Measurements from ENCODE around the gene SMIM32.
A peak's percentile ranks its signal among the peaks of the same experiment; 100 is the strongest.

Gene SMIM32

DNA sequence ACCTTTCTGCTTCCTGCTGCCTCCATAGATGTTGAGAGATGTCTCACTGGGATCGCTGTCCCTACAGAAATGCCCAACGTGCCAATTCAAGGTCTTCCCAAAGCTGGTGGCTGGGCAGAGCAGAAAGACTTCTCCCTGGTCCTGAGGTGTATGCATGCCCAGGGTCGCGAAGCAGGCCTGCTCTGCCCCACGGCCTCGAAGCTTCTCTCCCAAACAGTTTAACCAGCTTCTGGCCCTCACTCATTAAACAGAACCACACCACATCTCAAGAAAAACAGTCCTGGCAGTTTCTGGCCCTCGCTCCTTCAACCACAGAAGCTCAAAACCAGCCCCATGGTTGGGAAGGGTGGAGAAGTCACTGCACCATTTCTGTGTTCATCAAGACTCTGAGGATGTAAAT, 14.7 kb upstream of the SMIM32 start:
- no peak for DNase-seq (ENCODE audit: low spot score)

DNA sequence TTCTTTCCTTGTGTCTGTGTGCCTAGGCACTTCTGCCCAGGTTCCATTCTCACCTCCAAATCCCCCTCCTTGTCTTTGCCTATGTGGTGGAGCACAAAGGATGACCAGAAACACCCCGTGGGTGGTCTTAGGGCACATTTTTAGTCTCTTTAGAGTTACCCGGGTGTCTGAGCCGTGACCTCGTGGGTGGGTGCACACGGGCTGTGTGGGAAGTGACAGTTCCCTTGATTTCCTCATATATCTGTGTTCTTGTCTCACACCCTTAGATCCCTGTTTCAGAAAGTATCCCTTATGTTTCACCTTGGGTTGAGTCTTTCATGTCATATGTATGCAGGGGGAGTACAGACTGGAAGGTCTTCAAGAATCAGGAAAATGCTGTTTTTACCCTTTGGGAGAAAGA, 13.4 kb upstream of the SMIM32 start:
- no peak for DNase-seq (ENCODE audit: low spot score)

DNA sequence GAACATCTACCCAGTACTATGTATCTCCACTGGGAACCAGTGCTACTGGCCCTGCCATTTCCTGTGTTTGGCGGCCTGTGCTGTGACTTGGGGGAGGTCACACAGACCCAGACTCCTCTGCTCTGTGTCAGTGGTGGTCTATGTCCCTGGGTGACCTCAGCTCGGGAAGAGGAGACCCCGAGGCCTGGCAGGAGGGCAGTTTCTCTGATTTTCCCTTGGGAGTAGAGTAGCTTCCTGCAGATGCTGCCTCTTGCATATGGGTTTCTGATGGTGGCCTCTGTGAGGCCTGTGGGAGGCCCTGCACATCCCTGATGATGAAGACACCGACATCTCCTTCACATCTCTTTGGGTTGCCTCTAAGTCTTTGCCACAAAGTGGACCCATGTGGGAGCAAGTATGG, 13.0 kb upstream of the SMIM32 start:
- no peak for DNase-seq (ENCODE audit: low spot score)

DNA sequence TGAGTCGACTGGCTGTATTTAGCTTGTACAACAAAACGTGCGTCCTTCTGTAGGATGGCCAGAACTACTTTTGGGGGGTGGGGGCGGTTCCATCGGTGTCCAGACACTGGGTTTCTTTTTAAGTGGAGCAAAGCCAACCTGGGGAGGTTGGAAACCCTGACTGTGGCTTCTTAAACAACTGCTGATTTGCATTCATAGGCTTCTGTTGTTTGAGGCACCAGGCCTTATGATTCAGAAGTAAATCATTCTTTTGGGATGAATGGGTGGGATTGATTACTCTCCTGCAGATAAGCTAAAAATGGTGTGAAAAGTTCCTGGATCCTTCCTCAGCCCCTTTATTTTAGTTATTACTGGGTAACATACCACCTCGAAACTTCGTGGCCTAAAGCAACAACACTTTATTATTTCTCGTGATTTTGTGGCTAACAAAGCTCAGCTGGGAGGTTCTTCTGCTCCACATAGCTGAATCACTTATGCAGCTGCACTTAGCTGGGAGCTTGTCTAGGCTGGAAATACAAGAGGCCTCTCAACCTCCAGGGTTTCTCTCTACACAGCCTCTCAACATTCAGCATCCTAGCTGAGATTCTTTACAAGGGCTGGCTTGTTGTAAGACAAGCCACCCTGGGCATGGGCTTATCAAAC, 12.2 kb upstream of the SMIM32 start:
- DNase-seq (ENCODE audit: low spot score), result no peak

DNA sequence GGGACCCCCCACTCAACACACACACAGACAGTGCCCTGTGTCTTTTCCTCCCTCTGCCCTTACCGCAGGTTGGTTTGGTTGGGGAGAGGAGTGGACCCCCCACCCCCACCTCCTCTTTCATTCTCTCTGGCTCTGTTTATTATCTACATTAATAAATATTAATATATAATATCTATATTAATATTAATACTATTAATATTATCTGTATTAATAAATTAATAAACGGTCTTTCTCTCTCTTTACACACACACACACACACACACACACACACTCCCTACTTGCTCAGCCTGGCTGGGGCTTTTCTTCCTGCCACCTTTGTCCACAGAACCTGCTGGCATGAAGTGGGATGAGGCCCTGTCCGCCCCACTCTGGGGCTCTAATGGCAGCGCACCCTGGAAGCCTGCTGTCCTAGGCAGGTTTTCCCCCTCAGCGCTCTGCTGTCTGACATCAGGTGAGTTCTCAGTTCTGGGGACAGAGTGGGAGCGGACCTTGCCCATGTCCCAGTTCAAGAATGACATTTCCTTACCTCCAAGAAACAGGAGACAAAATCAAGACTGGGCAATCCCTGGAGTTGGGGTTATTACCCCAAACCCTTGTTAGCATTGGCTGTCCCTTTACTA, 10.5 kb upstream of the SMIM32 start:
- DNase-seq (ENCODE audit: low spot score), result no peak

DNA sequence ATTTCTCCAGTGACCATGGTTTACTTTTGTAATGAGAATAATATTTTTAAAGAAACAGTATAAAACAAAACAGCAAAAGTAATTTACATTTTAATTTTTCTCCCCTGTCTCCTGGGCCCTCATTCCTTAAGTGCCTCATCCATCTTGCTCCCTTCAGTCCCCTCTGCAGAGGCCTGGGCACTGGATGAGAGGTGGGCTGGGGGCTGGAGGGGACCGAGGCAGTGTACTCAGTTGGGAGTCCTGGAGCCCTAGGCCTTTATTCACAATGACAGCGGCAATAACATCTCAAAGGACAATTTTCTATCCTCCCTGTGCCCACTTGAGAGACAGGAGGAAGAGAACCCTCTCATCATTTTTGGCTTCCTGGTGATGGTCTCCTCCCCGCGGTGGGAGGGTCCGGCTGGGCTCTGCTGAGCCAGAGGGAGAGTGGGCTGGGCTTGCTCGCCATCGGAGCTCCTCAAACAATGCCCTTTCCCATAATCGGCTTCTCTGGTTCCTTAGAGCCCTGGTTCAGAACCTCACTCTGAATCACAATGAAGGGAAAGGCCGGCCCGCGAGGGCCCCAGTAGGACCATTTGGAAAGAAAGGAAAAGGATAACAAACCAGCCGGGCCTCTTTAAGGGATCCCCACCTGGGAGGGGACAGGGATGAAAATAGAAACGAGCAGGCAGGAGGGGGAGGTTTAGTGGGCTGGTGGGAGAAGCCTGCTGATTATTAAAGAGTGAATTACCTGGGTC, 9.7 kb upstream of the SMIM32 start:
- DNase-seq (ENCODE audit: low spot score), result no peak

DNA sequence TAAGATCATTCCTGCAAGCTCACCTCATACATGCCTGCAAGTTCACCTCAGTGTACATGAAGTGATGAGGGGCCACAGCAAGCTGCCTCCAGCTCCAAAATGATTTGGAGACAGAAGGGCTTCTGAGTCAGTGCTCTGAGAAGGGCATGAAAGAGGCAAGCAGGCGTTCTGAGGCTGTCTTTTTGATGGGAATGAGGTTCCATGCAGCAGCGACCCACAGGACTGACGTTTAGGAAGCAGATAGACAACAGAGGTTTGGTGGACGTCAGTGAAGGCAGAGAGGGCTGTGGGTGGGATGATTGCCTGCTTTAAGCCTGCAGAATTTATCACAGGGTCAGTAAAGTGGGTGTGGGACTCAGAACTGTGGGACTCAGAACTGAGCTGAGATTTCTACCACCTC, 8.9 kb upstream of the SMIM32 start:
- DNase-seq (ENCODE audit: low spot score), result no peak

DNA sequence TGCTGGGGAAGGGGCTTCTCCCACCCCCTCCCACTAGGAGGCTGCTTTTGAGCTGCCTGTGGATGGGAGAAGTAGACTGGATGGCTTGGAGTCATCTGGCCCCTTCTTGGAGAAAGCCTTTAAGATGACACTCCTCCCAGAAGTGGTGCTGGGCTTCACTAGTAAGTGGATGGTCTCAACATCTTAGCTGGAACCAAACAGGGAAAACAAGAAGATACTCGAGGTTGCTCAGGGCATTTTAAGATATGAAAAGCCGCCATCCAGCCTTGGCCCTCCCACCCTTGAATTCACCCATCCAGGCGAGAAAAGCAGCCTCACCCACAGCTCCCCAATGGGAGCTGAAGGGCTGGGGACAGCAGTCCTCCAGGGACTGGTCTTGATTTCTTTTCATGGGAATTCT, 7.8 kb upstream of the SMIM32 start:
- DNase-seq (ENCODE audit: low spot score), result no peak

DNA sequence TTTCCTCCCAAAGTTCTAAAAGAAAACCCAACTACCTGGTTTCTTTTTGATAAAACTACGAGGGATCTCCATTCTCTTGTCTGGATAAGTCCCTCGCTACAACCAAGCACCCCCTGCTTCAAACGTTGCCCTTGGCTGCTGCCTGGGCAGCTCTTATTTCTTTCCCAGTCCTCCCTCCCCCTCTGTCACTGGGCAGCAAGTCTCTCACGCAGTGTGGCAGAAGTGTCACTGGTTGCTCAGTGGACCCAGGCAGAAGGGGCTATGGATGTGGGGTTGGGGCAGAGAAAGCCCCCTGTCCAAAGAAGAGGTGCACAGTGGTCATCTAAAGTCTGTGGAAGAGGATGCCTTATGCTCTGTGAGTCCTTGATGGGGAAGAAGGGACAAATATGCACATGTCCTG, 7.2 kb upstream of the SMIM32 start:
- DNase-seq (ENCODE audit: low spot score), result no peak

DNA sequence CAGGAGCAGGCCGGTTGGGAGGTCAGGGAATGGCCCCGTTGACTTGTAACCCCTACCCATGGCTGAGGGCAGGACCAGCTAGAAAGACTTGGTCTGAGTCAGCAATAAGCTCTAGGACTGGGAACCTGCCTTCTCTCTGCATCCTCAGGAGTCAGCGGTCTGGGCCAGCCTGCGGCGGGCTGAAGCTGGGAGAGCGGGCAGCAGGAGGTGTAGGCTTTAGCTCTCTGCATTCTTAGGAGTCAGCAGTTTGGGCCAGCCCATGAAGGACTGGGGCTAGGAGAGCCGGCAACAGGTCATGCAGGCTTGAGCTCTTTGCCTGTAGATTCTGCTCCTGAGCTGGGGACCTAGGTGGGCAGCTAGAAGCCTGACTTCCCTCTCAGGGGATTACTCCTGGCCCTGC, 6.4 kb upstream of the SMIM32 start:
- no peak for DNase-seq (ENCODE audit: low spot score)

DNA sequence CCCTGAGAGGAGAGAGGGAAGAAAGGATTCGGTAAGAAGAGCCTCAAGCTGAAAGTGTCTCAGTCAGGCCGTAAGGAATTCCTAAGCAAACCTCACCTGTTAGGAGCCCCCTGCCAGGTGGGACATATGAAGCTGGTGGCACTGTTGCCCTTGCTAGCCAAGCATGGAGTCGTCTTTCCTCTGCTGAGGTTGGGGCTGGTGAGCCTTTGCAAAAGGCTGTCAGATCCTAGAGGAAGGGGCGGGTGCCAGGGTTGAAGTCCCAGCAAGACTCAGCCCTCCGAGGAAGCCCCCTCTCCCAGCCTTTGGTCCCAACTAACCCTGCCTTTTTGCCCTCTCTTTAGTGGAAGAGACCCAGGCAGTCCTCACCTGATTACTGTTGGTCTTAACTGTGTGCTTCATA, 5.5 kb upstream of the SMIM32 start:
- no peak for DNase-seq (ENCODE audit: low spot score)

DNA sequence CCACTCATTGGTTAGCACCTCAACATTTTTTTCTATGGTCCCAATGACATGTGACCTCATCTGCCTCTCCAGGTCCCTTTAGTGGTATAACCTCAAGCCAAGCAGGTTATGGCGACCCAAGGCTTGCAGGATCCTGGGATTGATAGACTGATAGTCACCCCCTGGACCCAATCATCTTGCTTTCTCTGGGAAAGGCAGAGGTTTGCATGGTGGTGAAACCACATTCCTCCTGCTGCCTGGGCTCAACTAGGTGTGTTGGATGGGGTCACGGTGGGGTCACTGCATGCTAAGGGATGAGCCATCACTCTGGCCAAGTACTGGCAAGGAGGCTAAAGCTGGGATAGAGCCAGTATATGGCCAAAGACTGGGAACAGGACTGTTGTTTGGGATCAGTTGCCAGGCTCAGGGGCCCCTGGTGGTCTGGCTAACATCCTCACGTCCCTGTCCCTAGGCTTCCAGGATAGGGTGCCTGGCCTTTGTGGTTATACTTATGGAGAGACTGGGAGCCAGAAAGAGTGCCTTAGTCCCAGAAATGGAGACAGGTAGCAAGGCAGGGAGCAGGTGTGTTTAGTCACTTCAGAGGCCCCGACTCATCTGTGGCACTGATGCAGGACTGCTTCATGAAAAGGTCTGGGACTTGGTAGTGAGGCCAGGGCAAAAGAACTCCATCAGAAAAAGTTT, 4.6 kb upstream of the SMIM32 start:
- DNase-seq (ENCODE audit: low spot score), result no peak

DNA sequence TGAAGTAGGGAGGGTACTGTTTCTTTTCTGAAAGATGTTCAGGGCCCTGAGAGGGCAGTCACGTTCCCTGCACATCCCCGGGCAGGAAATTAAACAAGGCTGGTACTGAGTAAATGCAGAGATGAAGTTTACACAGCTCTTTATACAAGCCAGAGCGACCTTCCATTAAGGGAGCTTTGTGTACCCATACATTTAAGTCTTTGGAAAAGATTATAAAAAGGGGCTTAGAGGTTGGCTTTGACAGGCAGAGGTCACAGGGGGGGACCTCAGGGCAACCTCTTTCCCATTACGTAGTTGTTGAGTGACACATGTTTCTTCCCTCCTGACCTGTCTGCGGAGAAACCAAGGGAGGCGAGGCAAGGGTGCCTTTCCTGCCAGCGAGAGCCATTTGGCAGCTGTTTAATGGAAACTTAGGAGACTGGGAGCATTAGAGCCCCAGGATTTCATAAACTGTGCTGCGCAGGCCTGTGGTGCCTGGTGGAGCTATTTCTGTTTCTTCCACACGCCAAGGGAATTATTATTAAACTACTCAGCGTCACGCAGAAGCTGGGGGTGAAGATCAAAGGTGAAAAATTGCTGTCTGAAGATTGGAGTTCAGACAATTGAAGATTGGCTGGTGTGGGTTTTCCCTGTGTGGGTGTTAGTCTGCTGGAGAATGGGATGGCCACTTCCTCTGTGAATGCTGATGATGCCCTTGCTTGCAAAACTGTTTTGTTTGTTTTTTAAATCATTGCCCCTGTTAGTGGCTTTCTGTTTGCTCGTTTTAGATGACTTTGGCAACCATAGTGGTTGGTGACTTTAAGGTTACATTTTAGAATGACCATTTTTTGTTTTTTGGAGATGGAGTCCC, 3.2 kb upstream of the SMIM32 start:
- no peak for DNase-seq (ENCODE audit: low spot score)

DNA sequence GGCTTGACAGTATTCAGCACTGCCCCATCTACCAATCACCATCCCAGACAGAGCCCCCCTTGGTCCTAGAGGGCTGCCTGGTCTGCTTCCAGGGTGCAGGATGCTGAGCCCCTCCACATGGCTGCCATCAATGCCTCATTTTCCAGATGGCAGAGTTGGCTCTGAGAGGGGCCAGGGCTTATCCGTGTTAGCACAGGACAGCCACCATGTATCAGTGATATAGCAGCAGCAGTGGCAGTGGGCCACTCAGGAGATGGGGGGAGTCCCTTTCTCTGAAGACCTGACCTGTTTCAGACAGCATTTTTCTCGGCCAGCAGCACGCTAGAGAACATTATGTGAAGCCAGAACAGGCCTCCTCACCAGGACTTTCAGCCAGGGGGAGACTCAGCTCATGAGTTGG, 1.6 kb upstream of the SMIM32 start:
- DNase-seq (ENCODE audit: low spot score), result no peak

DNA sequence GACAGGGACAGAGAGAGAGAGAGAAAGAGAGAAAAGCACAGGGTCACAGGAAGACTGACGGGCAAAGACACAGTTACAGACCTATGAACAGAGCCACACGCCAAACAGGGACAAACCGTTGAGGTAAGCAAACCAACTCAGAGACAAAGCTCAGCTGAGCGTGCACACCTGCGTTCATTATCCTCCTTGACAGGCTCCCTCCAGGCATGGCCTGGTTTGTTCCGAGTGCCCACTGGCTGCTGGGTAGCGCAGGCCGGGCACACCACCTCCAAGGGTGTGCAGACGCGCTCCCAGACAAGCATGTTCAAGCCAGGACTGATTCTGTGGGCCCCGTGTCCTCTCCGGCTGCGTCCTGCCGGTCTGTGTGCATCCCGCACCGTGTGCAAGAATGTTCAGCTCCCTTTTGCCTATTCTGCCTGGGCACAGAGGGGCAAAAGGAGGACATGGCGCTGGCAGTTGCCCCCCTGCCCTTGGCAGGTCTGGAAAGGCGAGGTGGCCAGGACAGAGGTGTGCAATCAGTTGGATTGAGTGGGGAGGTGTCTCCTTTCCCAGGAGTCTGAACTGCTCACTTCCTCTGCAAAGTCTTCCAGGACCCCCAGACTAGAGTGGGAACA, 467 bp upstream of the SMIM32 start:
- no peak for DNase-seq (ENCODE audit: low spot score)

DNA sequence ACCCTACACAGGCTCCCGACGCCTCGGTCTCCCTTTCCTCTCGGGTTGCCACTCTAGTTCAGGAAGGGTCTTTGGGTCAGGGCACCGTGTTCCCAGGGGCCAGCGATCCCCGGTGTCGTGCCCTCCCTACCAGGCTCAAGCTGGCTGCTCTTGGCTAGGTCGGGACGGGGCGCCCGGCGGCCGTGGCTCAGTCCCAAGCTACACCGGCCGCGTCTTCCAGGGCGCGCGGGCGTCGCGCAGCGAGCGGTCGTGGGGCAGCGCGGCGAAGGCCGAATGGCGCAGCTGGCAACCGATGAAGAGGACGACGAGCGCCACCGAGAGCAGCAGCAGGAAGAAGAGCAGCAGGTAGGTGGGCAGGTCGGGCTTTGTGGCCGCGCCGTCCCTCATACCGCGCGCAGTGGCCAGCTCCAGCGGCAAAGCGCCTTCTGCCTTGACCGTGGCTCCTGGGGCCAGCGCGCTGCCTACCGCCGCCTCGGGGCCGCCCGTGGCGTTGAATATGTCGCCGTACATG, 892 bp downstream of the SMIM32 start:
- peak; percentile 29 for DNase-seq (ENCODE audit: low spot score)

DNA sequence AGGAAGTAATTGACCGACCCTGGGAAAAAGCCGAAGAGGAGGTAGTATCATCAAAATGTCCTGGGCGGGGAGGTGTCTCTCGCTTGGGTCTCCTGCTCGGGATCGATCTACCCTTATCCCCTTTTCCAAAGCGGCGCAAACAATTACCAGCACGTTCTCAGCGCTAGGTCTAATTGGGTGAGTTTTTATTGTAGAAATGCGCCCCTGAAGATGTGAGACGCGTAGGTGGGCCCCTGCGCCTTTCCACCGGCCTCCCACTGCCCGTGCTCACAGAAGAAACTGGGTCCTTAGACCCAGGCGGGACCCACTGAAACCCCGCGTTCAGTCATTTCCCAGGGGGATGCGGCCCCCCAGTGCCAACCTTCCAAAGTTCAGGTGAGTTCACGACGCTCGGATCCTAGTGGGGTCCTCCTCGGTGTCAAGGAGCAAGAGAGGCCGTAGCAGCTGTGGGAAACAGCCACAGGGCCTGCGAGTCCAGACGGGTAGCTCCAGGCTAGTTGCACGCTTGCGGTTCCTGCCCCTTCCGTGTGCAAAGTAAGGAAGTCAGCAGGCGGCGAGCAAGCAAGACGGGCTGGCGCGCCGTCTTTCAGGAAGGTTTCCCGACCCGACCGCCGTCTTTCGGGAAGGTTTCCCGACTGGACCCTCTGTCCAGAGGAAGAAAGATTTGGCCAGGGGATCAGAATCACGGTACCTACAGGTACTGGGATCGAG, 1.5 kb downstream of the SMIM32 start:
- DNase-seq (ENCODE audit: low spot score), result peak; percentile 49

DNA sequence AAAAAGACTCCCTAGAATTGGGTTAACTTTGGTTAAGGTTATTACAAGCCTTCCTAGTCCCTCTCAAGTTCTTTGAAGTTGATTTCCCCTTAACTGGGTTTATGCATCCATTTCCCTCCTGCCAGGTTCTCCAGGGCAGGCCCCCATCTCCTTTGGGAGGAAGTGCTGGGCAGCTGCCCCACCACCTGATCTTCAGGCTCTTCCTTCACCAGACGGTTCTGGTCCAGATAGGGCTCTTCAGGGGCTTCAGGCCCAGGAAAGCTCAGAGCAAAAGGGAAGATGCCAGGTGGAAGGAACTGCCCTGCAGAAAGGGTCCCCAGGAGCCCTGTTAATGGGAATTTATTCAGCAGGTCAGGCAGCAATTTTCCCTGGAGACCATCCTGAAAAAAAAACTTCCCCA, 2.1 kb downstream of the SMIM32 start:
- DNase-seq (ENCODE audit: low spot score), result no peak

DNA sequence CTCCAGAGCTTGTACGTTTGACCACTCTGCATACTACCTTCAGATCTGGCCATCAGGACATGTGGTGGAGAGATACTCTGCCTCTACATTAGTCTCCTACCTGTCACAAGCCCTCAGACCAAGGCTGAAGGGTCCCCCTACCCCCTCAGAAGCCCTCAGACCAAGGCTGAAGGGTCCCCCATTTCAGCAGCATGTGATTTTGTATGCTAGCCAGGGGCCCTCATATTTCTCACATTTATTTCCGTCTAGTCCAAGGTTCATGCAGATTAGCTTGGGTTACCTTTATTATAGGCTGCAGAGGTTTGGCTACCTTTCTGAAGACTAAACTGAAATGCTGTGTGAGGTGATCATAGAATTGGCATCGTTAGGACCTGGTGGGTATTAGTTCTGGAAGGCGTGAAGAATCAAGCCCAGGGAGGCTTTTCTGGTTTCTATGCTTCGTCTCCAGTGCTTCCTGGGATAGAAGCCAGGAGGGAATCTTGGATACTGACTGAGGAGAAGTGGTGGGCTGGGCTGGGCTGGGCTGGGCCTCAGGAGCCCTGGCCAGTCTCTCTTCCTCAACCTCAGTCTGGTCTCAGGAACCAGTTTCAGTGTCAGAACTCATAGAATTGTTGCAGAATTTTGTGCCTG, 2.8 kb downstream of the SMIM32 start:
- DNase-seq (ENCODE audit: low spot score), result no peak

DNA sequence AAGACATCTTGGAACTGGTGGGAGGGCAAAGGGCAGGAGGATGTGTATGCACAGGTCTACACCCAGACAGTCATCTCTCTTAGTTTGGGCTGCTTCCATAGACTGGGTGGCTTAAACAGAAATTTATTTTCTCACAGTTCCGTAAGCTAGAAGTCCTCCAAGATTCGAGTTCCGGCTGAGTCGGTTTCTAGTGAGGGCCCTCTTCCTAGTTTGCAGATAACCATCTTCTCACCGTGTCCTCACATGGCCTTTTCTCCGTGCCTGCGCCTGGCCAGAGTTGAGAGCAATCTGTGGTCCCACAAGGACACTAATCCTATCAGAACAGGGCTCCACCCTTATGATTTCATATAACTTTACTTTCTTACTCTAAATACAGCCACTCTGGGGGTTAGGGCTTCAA, 4.1 kb downstream of the SMIM32 start:
- DNase-seq (ENCODE audit: low spot score), result no peak
